ENCODE results near the gene SCN2A. TPM values are rescaled to one million over a fixed set of nuclear protein-coding genes. Genes with fewer than 3 reads are reported as not detected.
A peak's percentile ranks its signal among the peaks of the same experiment; 100 is the strongest.
"Not testable (repeated sequence)": the region's sequence is repeated elsewhere in the genome, so short reads cannot be mapped to it uniquely, and the experiment has no call there.

SCN2A gene
- total RNA-seq, 2 experiments from 2014 or later: not detected

GRCh38 chr2:165369131-165369897 lies 130.1 kb downstream of the SCN2A start:
- Mint-ChIP-seq H3K27ac (no peak overlapping the region), H3K27me3 (no peaks in the 10 kb centered on the region), H3K36me3 (no peaks in the 10 kb centered on the region), H3K9me3 (no peaks in the 10 kb centered on the region), H3K4me3 (no peak overlapping the region), H3K4me1 (ENCODE audit: low read depth) (no peaks in the 10 kb centered on the region)
- no peak for DNase-seq
- ChIA-PET CTCF (no interaction called here), POLR2A (no interaction called here)
- intact Hi-C loops (cut with micrococcal nuclease): no loop called here

GRCh38 chr2:165369898-165370296 lies 130.7 kb downstream of the SCN2A start:
- Mint-ChIP-seq H3K27me3 (no peaks in the 10 kb centered on the region), H3K4me1 (ENCODE audit: low read depth) (no peaks in the 10 kb centered on the region), H3K9me3 (no peaks in the 10 kb centered on the region), H3K36me3 (no peaks in the 10 kb centered on the region), H3K27ac (no peak overlapping the region), H3K4me3 (no peak overlapping the region)
- ChIA-PET CTCF (no interaction called here), POLR2A (no interaction called here)
- intact Hi-C loops (cut with micrococcal nuclease): no loop called here
- no peak for DNase-seq

- intact Hi-C loops (cut with micrococcal nuclease): no loop called here
- POLR2A ChIA-PET: no interaction called here
- no peak overlapping the region for H3K4me3 Mint-ChIP-seq
- no peaks in the 10 kb centered on the region for H3K36me3 Mint-ChIP-seq
- no peaks in the 10 kb centered on the region for H3K27me3 Mint-ChIP-seq
- no peaks in the 10 kb centered on the region for H3K4me1 Mint-ChIP-seq (ENCODE audit: low read depth)
- no peaks in the 10 kb centered on the region for H3K9me3 Mint-ChIP-seq
- DNase-seq: no peak
- CTCF ChIA-PET: no interaction called here
- no peak overlapping the region for H3K27ac Mint-ChIP-seq
Observed at GRCh38 chr2:165371356-165371755, 132.1 kb downstream of the SCN2A start.

GRCh38 chr2:165373278-165374010 lies 134.2 kb downstream of the SCN2A start:
- no peaks in the 10 kb centered on the region for H3K27me3 Mint-ChIP-seq
- POLR2A ChIA-PET: no interaction called here
- no peak overlapping the region for H3K27ac Mint-ChIP-seq
- DNase-seq: no peak
- H3K4me1 Mint-ChIP-seq (ENCODE audit: low read depth): no peaks in the 10 kb centered on the region
- H3K9me3 Mint-ChIP-seq: no peaks in the 10 kb centered on the region
- no peaks in the 10 kb centered on the region for H3K36me3 Mint-ChIP-seq
- intact Hi-C loops (cut with micrococcal nuclease): no loop called here
- CTCF ChIA-PET: no interaction called here
- no peak overlapping the region for H3K4me3 Mint-ChIP-seq

GRCh38 chr2:165376571-165376975 lies 137.4 kb downstream of the SCN2A start:
- POLR2A ChIA-PET: no interaction called here
- no peak overlapping the region for H3K27ac Mint-ChIP-seq
- no peak overlapping the region for H3K4me3 Mint-ChIP-seq
- intact Hi-C loops (cut with micrococcal nuclease): no loop called here
- CTCF ChIA-PET: no interaction called here
- no peaks in the 10 kb centered on the region for H3K4me1 Mint-ChIP-seq (ENCODE audit: low read depth)
- DNase-seq: no peak
- H3K9me3 Mint-ChIP-seq: no peaks in the 10 kb centered on the region
- peaks cover 5% of the 10 kb centered on the region for H3K27me3 Mint-ChIP-seq
- H3K36me3 Mint-ChIP-seq: no peaks in the 10 kb centered on the region

GRCh38 chr2:165382362-165382761 lies 143.1 kb downstream of the SCN2A start:
- Mint-ChIP-seq H3K27ac (no peak overlapping the region), H3K27me3 (peaks cover 9% of the 10 kb centered on the region), H3K36me3 (no peaks in the 10 kb centered on the region), H3K9me3 (no peaks in the 10 kb centered on the region), H3K4me1 (ENCODE audit: low read depth) (no peaks in the 10 kb centered on the region), H3K4me3 (no peak overlapping the region)
- no peak for DNase-seq
- intact Hi-C loops (cut with micrococcal nuclease): no loop called here
- POLR2A ChIA-PET: no interaction called here
- CTCF ChIA-PET: interaction anchor here (1.0 kb wide), 1 partner anchor 20 kb away, joined by 3 read pairs; no protein-coding TSS in a partner anchor

GRCh38 chr2:165390875-165391274 lies 151.7 kb downstream of the SCN2A start:
- Mint-ChIP-seq H3K27ac (no peak overlapping the region), H3K4me3 (no peak overlapping the region), H3K4me1 (ENCODE audit: low read depth) (no peaks in the 10 kb centered on the region), H3K9me3 (no peaks in the 10 kb centered on the region), H3K36me3 (no peaks in the 10 kb centered on the region), H3K27me3 (peaks cover 1% of the 10 kb centered on the region)
- intact Hi-C loops (cut with micrococcal nuclease): no loop called here
- DNase-seq: no peak
- ChIA-PET POLR2A (no interaction called here), CTCF (no interaction called here)

- no peak for DNase-seq
- POLR2A ChIA-PET: no interaction called here
- H3K4me3 Mint-ChIP-seq: no peak overlapping the region
- no peaks in the 10 kb centered on the region for H3K36me3 Mint-ChIP-seq
- H3K27ac Mint-ChIP-seq: no peak overlapping the region
- intact Hi-C loops (cut with micrococcal nuclease): no loop called here
- no peaks in the 10 kb centered on the region for H3K4me1 Mint-ChIP-seq (ENCODE audit: low read depth)
- CTCF ChIA-PET: no interaction called here
- peaks cover 3% of the 10 kb centered on the region for H3K27me3 Mint-ChIP-seq
- no peaks in the 10 kb centered on the region for H3K9me3 Mint-ChIP-seq
Observed at GRCh38 chr2:165391791-165392190, 152.6 kb downstream of the SCN2A start.

GRCh38 chr2:165398603-165399002 lies 159.4 kb downstream of the SCN2A start:
- H3K9me3 Mint-ChIP-seq; H3K27me3 Mint-ChIP-seq; H3K27ac Mint-ChIP-seq; H3K4me3 Mint-ChIP-seq; H3K4me1 Mint-ChIP-seq (ENCODE audit: low read depth); H3K36me3 Mint-ChIP-seq; CTCF ChIA-PET; intact Hi-C loops (cut with micrococcal nuclease); POLR2A ChIA-PET: not testable (repeated sequence)
- DNase-seq: peak; percentile 18

GRCh38 chr2:165401285-165401852 lies 162.2 kb downstream of the SCN2A start:
- POLR2A ChIA-PET: no interaction called here
- DNase-seq: no peak
- H3K27ac Mint-ChIP-seq: no peak overlapping the region
- H3K9me3 Mint-ChIP-seq: no peaks in the 10 kb centered on the region
- no peaks in the 10 kb centered on the region for H3K4me1 Mint-ChIP-seq (ENCODE audit: low read depth)
- H3K27me3 Mint-ChIP-seq: peaks cover 8% of the 10 kb centered on the region
- no peaks in the 10 kb centered on the region for H3K36me3 Mint-ChIP-seq
- CTCF ChIA-PET: interaction anchor here (0.6 to 4.1 kb wide), 2 partner anchors 24 to 472 kb away, joined by 5 to 50 read pairs; no protein-coding TSS in a partner anchor
- H3K4me3 Mint-ChIP-seq: no peak overlapping the region
- intact Hi-C loops (cut with micrococcal nuclease): loop anchor here (1.0 to 10.0 kb wide), 5 partner anchors 296 to 726 kb away; no protein-coding TSS in a partner anchor

GRCh38 chr2:165402162-165402561 lies 162.9 kb downstream of the SCN2A start:
- Mint-ChIP-seq H3K27me3 (peaks cover 10% of the 10 kb centered on the region), H3K4me1 (ENCODE audit: low read depth) (no peaks in the 10 kb centered on the region), H3K27ac (no peak overlapping the region), H3K9me3 (no peaks in the 10 kb centered on the region), H3K36me3 (no peaks in the 10 kb centered on the region), H3K4me3 (no peak overlapping the region)
- POLR2A ChIA-PET: no interaction called here
- intact Hi-C loops (cut with micrococcal nuclease): loop anchor here (5.0 to 10.0 kb wide), 3 partner anchors 295 to 407 kb away; no protein-coding TSS in a partner anchor
- CTCF ChIA-PET: interaction anchor here (0.6 to 4.1 kb wide), 6 partner anchors 20 to 725 kb away, joined by 3 to 50 read pairs (median 3); partner anchors contain the start of genes SCN1A and TTC21B
- no peak for DNase-seq

- Mint-ChIP-seq H3K9me3 (no peaks in the 10 kb centered on the region), H3K27me3 (peaks cover 7% of the 10 kb centered on the region), H3K27ac (no peak overlapping the region), H3K4me3 (no peak overlapping the region), H3K4me1 (ENCODE audit: low read depth) (no peaks in the 10 kb centered on the region), H3K36me3 (no peaks in the 10 kb centered on the region)
- intact Hi-C loops (cut with micrococcal nuclease): loop anchor here (10.0 kb wide), 1 partner anchor 411 kb away; no protein-coding TSS in a partner anchor
- ChIA-PET CTCF (interaction anchor here (1.3 kb wide), 1 partner anchor 468 kb away, joined by 4 read pairs; no protein-coding TSS in a partner anchor), POLR2A (no interaction called here)
- DNase-seq: no peak
Observed at GRCh38 chr2:165406173-165406572, 167.0 kb downstream of the SCN2A start.
